GM21825 (cell line): ENCODE results near the gene BLCAP.

Experiments
- ATAC-seq: cut with Tn5 transposase; IDR thresholded peaks from one replicate; pipeline ENCODE4 v1.9.1; 2021; ENCODE audit warnings: mild to moderate bottlenecking, moderate library complexity; ENCODE audit not compliant: unreplicated experiment

Gene BLCAP

DNA sequence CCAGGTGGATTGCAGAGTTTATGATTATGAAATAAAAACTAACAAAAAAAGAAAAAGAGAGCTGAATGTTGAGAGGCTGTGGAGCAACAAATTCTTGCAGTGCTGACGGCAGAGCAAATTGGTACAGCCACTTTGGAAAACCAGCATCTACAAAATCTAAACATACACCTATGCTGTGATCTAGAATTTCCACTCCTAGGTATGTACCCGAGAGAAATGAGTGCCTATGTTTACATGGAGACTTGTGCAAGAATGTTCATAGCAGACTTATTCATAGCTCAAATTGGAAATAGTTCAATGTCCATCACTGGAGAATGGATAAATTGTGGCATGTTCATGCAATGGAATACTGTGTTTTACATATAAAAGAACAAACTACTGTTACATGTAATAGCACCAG, 3.0 kb upstream of the BLCAP start:
- ATAC-seq, result no peak

DNA sequence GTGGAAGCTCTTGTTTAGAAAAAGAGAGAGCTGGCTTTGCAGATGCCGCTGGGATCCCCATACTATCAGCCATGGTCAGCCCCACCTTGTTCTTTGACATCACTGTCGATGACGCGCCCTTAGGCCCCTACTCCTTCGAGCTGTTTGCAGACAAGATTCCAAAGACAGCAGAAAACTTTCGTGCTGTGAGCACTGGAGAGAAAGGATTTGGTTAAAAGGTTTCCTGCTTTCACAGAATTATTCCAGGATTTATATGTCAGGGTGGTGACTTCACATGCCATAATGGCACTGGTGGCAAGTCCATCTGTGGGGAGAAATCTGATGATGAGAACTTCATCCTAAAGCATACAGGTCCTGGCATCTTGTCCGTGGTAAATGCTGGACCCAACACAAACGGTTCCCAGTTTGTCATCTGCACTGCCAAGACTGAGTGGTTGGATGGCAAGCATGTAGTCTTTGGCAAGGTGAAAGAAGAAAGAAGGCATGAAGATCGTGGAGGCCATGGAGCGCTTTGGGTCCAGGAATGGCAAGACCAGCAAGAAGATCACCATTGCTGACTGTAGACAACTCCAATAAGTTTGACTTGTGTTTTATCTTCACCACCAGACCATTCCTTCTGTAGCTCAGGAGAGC, 2.4 kb upstream of the BLCAP start:
- no peak for ATAC-seq

DNA sequence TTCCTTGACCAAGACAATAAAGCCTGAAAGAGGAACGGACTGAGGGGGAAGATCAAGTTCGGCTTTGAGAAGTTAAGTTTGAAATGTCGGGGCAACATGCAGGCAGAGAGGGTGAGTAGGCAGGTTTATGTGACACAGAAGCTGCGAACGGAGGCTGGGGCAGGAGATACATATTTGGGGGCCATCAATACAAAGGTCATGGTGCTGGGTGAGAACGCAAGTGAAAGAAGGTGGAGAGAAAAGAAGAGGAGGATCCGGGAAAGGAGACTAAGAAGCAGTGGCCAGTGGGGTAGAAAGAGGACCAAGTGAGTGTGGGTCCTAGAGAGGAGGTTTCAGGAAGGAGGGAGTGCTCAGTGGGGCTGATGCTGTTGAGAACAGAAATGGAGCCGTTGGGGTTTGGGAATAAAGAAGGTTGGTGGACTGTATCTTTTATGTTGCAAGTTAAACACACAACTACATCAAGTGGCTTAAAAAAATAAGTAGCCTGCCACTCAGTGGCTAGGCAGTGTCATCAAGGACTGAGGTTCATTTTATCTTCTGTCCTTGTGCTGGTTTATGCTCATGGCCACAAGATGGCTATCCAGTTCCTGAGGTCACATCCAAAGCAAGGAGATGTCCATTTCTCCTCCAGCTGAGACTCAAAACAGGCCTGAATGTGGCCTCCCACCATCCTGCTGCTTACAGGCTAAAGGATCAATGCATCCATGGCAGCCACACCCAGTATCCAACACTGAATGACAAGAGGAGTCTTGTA, 1.7 kb upstream of the BLCAP start:
- ATAC-seq, result no peak

DNA sequence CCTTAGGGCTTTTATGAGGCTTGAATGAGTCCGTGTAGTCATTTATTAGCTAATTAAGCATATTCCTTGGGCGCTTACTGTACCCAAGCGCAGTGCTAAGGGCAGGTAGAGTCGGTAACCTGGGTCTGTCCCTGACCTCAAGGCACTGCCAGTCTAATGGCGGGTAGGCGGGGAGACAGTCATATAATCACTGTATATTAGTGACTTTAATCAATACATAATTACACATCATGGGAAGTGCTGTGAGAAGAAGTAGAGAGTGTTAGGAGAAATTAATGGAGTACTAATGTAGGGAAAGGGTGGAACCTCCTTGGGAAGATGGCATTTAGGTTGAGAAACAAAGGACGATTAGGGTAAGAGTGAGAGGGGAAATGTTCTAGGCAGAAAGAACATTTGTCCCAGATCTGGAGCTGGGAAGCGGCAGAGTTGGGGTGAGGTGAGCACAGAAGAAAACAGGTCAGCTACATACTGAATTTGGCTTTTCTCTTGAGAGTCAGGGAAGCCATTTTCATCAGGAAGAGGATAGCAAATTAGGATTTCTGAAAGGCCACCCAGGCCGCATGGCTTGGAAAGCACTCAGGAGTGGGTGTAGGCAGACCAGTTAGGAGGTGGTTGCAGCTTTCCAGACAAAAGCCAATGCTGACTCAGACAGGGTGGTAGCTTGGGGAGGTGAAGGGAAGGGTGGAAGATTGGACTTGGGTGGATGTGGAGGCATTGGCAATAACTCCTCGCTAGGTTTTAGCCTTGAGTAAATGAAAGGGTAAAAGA, 954 bp upstream of the BLCAP start:
- ATAC-seq, result peak; percentile 9

DNA sequence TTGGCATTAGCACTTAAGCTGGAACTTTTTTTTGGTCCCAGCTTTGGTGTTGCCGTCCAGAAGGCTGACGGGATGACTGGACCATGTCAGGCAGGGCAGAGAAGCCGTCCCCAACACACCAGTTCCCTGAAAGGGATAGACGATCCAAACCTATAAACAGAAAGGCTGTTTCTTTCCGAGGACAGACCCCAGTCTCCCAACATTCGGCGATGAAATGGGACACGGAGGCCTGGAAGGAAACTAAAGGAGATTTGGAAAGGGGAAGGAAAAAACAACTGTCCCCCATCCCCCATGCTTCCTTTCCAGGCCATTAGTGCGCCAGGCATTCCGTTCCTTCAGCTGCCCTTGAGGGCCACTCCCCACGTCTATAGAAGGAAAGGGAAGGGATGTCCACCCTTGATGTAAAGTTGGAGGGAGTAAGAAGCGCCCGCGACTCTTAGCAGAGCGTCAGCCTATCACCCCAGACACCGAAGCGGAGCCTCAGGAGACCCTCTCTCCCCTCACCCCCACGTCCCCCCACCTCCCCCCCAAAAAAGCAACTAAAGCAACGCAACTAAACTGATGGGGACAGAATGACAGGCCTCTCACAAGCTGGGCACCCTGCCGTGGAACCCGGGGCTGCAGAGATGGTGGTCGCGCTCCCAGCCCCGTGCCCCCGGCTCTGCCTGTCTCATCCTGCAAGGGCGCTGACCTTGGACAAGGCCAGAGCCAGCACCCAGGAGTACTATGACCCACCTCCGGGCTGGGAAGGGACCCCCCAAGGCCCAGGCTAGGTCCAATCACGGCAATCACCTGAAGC, 638 bp downstream of the BLCAP start:
- ATAC-seq, result no peak

DNA sequence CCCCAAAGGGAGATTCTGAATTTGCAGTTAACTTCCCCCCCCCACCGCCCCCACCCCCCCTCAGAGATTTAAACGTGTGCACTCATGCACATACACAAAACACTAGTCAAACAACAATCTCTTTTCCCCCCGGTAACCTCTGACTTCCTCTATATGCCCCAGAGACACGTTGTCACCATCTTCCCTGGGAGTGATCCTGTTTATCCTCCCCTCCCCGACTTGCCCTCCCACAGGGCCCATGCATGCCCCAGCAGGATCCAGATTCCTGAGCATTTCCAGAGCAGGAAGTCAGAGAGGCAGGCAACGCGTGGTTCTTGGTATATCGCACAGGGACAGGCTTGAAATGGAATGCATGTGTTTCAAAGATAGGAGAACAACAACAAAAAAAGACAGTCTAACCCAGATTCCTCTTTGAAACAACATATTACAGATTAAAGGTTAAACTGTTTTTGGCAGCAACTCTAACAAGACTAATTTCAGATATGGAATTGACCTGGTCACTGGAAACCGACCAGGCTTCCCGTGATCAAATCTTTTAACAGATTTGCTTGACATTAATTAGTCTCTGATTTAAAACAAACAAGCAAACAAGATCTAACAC, 1.3 kb downstream of the BLCAP start:
- ATAC-seq, result no peak

DNA sequence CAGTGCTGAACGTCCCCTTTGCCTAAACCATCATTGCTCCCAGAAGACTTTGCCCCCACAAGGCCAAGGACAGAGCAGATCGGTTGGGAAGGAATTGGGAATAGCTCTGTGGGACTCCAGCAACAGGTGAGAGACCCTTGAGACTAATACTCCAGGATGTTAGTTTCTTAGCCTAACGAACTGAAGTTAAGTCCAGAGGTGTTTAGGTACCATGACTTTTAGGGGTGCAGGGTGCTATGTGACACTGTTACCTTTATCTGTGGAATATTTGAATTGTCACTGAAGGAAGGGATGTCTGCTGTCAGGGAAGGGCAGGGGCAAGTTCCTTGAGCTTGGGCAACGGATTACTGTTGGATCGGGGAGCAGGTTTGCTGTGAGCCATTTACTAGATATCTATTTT, 1.9 kb downstream of the BLCAP start:
- no peak for ATAC-seq

DNA sequence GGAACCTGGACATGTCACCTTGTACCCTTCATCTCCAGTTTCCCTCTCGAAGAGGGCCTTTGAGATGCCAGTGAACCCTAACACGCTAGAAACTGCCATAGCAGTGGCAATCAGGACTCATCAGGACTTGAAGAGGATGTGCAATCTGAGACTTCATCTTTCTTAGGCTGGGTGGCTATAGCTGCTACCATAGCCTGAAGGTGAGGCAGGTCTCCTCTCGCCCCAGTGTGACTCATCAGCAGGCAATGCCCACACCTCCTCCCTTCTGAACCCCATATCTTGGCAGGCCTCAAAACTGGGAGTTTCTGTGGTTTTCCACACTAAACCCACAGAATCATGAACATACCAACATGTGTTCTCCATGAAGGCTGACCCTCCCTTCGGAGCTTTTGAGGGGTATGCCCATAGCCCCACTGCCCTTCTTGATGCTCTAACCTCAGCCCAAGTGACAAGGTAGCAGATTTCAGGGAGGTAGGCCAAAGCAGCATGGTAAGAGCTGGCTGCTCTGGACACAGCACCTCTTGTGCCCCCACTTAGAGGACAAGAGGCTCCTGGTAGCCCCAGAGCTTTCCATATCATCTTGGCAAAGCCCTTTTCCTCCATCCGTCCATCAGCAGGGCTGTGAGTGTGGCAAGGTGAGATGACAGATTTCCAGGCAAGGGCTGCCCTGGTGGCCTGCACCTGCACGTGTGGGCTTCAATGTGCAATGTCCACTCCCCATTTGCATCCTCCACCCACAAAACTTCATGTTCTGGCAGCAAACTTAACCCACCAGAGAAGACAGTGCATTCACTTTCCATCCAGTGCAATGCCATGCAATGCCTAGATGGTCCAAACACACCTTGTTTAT, 2.6 kb downstream of the BLCAP start:
- ATAC-seq, result no peak

DNA sequence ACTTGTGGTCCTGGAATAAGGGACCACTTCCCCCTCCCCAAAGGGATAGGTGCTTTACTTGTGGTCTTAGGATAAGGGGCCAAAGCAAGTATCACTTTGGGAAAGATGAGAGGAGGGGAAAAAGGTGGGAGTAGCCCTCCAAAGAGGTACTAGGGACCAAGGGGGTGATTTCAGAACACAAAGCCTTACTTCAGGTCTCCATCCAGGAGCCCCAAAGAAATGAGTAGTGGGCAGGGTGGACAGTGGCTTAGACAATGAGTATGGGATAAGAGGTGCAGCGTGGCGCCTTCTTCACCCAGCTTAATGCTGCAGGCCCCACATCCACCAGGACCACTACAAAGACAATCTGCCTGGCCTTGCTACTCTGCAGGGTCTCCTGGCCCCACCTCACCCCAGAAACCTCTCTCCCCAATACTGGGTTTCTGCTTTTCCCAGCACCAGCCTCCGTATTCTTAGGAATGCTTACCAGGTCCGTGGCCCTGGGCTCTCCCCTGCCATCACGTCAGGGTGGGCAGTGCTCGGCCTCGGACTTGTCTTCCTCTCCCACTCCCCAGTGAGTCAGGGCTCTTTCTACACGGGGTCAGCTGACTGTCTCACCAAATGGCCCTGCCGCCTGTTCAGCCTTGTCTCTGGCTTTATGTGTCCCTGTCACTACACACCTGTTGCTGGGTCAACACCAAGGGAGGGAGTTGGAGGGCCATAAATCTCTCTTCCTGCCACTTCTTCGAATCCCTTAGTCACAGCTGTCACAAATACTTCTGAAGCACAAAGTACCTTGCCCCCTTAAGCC, 3.6 kb downstream of the BLCAP start:
- no peak for ATAC-seq

DNA sequence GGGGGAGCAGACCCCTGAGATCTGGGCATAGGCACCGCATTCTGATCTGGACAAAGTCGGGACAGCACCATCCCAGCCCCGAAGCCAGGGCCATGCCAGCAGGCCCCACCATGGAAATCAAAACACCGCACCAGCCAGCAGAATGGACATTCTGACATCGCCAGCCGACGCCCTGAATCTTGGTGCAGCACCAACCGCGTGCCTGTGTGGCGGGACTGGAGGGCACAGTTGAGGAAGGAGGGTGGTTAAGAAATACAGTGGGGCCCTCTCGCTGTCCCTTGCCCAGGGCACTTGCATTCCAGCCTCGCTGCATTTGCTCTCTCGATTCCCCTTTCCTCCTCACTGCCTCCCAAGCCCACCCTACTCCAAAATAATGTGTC, 4.7 kb downstream of the BLCAP start:
- ATAC-seq, result no peak

DNA sequence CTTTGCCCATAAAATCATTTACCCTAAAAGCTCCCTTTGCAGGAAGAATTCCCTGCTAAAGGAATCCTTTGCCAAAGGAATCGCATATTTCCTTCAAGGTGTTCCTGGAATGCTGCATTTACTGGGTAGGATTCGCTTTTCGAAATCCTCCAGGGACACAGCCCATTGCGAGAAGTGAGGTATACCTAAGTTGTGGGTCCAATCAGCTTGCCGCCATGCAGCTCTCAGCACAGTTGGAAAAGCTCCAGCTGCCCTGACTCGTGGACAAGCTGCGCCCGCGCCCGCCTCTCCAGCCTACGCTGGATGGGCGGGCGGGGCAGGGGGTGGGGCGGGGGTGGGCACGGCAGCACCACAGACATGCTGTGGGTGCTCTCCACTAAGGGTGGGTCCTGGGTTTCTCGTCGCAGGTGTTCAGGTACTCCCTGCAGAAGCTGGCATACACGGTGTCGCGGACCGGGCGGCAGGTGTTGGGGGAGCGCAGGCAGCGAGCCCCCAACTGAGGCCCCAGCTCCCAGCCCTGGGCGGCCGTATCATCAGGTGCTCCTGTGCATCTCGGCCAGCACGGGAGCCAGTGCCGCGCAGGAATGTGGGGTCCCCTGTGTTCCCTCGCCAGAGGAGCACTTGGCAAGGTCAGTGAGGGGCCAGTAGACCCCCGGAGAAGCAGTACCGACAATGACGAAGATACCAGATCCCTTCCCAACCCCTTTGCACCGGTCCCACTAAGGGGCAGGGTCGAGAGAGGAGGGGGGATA, 5.2 kb downstream of the BLCAP start:
- ATAC-seq, result no peak

DNA sequence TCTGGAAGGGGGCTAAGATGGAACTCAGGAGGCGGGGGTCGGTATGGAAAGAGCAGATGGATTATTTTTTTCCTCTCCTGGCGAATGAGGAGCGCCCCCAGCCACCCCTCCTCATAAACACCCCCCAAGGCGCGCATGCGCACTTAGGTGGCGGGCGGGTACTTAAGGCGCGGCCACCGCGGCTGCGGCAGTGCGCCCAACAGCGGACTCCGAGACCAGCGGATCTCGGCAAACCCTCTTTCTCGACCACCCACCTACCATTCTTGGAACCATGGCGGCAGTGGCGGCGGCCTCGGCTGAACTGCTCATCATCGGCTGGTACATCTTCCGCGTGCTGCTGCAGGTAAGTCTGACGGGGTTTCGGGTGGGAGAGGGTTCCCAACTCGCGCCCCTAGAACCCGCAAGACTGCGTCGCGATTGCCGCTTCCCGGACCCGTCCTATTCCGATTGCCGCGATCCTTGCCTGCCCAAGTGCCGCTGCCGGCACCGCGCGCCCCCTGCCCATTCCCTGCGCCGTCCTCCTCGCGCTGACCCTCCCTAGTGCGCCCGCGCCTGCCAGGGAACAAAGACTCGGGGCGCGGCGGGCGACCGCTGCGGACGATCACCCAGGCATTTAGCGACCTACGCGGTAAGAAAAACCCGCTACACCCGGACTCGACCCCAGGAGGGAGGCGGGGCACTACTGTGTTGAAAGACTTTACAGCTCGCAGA, 6.5 kb downstream of the BLCAP start, which contains the start of gene NNAT:
TSS of gene NNAT (plus strand) at position 190 of the 711 bp plus-strand sequence. CDS start at position 272, 82 bp downstream.
- no peak for ATAC-seq

DNA sequence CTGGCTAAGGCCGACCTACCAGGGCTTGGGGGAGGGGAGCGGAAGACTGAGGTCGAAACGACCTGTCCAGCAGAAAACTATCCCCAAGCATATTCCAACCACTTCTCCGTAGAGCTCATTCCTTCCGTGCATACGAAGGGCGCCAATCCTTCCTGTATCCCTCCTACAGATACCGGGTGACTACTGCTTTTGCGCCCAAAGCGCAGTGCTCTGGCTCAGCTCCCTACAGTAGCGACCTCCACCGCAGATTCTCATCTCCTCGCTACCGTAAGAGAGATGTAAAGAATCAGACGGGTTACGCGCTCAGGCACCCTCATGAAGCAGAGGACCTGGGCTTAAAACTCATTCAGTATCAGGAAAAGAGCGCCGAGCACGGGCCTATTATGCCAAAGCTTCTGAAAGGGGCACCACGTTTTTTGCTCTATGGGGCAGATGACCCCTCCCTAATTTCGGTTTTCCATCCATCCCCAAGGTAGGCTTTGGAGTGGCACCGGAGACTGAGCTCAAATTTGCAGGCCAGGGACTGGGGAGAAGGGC, 7.2 kb downstream of the BLCAP start:
- no peak for ATAC-seq

DNA sequence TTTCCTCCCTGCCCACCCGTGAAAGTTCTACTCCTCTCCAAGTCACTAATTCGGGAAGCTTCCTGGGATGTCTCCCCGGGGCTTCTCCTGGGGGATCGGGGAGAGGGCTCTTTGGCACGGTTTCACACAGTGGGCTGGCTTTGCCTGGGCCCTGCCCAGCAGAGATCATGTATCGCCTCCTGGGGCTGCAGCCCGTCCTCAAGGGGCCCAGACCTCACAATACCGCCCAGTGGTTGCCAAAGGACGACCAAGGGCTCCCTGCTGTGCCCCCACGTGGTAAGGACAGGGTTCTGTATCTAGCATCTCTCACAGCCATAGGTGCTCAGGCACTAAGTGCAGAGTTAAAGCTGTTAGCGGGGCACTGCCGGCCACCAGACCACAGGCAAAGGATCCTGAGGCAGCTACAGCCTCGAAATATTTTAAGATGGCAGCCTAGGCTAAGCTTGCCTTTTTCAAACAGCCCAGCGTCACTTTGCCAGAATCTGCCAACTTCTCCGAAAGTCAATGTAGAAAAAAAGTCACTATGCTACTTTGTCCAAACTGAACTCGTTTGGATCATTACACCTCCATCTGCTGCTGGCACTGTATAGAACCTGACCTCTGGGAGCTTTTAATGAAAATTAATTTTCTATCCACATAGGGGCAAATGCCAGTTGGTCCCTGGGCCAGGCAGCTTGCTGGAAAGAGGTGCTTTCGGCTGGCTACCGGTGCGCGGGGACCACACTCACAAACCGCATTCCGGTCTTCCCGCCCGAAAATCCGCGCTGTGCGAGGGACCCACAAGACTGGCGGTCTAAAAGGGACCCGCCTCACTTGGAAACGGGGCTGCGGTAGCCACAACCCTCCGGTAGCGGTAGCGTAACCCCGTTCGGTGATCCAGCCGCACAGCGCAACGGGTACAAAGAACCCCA, 7.9 kb downstream of the BLCAP start:
- no peak for ATAC-seq

DNA sequence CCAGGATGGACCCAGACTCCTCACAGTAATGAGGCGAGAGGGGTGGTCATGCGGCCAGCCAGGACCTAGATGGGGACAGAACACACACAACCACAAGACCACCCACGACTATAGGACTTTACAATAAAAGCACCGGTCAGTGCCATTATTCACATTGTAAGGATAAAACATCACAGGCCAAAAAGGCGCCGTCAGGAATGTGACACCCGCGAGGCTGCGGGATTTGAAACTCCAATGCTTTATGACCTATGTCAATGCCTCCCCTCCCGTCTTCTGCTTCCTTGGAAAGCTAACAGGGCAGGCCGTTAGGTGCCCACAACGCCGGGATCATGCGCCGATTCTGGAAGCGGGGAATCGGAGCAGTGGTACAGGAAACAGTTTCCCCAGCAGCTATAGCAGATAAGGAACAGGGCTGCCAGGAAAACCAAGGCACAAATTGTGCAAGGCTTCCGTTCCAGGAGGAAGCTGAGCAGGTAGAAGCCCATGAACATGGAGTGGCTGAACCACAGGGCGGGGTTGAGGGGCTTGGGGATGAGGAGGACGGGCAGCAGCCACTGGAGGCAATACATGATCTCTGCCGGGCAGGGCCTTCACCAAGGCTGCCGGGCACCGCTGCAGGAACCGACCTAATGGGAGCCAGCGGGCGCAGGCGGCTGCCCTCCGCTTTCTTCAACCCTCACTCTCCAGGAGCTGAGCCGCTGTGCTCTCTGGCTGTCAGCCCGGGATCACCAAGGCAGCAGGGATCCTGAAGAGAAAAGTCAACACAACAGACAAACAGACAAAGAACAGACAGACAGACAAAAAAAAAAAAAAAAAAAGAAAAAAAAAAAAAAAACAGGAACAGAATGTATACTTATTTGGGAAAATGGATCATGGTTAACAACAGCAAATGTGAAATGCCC, 8.8 kb downstream of the BLCAP start:
- ATAC-seq, result no peak
